ENCODE results near the gene CATSPER3.
A peak's percentile ranks its signal among the peaks of the same experiment; 100 is the strongest.

Gene CATSPER3

DNA sequence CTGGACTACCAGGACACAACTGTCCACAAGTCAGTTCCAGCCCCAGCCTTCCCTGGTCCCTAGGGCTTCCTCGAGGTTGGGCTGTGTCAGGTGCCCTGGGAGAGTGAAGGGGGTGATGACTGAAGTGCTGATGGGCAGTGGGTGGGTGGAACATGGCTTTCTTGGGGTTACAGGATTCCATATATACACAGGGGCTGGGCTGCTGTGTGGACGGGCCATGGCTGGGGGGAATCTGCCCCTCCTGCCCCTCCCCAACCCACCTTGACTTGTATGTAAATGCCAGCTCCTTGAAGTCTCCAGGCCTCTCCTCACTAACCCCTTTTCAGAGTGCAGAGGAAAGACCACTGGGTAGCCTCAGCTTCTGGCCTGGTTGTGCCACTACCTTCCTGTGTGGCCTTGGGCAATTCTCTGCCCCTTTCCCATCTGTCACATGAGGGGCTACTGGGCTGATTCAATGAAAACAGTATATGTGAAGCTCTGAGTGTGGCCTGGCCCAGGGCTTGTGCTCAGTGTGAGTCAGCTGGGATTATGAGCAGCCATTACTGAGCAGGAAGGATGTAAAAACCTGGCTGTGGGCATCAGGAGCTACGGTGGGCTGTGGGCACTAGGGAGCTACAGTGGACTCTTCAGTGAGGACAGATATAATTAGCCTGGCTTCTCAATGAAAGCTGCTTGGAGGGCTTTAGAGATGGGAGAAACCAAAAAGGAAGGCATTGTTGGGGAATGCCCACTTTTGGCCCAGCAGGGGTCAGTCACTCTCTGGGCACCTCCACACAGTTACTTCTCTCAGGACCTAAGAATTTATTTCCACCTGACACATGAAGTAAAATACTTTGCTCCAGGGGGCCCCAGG, 43.0 kb downstream of the CATSPER3 start:
- DNase-seq (ENCODE audit: low spot score) = peak; percentile 8

DNA sequence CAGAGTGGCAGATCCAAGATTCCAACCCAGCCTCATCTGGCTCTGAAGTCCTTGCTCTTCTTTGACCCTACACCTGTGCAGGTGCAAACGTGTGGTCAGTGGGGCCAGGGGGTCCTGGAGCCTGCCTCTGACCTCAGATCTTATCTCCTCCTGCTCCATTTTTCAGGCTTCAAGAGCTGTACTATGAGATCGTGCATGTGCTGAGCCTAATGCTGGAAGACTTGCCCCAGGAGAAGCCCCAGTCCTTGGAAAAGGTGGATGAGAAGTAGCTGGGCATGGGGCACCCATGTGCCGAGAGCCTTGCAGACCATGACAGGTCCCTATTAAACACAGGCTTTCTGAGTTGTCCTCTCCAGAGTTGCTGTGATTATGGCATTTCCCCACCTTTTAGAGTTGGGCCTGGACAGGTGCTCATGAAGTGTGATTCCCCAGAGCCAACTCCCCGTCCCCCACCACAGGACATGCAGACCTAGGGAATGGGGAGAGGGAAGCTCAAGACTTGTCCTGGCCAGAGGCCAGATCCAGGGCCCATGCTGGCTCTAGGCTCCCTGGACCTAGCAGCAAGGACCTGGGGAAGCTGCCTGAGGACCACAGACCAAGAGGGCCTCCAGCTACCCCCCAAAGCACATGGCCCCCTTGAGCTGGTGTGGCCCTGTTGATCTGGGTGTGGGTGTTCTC, 43.8 kb downstream of the CATSPER3 start:
- no peak for DNase-seq (ENCODE audit: low spot score)

DNA sequence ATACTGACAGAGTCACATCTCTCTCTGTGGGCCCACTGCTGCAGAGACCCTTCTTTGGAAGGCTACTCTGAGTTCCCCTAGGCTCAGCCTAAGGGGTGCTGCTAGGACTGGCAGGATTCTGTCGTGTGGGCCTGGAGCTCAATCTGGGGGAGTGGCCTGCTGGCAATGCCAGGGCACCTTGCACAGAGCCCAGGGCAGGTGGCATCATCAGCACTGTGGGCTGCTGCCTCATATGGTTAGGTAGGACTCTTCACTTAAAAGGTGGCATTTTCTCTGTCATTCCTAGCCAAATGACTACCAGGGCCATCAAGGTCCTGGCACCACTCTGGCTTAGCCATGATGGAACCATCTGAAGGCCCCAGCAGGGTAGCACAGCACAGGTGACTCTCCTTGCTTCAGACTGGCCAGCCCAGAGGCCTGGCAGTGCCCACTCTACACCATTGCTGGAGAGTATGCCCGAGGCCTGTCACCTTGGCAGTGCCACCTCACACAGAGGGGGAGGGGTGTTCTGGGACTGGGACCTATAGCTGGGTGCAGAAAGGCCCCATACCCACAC, 44.4 kb downstream of the CATSPER3 start:
- no peak for DNase-seq (ENCODE audit: low spot score)

DNA sequence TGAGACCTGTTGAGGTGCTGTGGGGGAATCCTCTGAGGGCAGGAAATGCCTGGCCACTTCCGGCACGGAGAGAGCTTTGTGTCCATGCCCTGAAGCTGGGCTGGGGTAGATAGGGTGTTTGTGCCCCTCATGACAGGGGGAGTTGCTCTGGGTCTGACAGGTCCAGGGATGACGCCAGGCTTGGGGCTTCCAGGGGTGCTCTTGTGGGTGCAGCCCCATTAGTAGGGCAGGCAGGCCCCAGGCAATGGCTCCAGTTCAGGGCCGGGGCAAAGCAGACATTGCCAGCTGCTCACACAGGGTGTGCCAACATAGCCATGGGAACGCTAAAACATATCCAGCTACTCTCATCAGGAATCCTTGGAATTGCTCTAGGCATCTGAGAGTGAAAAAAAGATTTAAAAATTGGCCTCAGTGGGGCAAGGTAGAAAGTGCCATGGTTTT, 45.3 kb downstream of the CATSPER3 start:
- DNase-seq (ENCODE audit: low spot score) = no peak

DNA sequence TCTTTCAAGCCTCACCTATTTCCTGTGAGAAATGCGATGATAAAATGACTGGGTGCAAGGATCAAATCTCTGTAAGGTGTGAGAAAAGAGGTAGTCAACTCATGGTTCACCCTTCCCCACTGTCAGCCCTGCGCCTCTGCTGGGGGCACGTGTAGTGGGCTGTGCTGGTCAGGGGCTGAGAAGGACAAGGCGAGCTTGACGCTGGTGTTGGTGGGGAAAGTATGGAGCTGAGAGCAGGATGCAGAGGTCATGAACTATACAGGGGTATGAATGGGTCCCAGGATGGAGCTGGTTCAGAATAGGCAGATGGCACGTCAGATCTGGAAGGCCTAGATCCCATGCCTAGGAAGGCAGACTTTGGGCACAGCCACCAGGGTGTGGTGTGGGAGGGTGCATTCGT, 45.7 kb downstream of the CATSPER3 start:
- no peak for DNase-seq (ENCODE audit: low spot score)

DNA sequence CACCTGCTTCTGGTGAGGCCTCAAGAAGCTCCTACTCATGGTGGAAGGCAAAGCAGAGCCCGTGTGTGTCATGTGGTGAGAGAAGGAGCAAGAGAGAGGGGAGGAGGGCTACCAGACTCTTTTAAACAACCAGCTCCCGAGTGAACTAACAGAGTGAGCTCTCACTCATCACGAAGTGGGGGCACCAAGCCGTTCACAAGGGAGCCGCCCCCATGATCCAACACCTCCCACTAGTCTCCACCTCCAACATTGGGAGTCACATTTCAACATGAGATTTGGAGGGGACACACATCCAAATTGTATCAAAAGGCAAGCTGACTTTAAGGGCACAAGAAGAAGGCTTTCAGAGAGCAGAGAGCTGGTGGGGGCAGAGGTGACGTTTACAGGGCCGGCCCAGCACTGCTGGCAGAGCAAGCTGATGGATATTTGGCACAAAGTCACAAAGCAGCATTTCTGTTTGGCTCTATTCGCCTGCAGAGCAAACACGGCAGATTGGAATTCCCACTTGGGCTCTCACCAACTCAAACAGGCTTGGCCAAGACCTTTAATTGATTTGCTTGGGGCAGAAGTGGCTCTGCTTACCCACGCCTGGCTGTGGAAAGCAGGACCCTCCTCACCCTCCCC, 46.4 kb downstream of the CATSPER3 start:
- no peak for DNase-seq (ENCODE audit: low spot score)

DNA sequence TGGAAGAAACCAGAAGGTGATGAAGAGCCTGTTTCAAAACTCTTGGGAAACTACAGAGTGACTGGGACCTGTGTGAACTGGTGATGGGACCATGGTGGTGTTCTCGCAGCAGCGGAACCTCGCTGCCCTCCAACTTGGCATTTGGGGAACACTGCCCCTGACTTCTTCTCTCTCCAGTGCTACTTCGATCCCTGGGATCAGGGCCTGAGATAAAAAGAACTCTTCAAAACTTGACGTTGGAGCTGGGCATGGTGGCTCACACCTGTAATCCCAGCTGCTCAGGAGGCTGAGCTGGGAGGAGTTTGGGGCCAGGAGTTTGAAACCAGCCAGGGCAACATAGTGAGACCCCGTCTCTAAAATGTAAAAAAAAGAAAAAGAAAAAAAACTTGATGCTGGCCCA, 48.2 kb downstream of the CATSPER3 start:
- no peak for DNase-seq (ENCODE audit: low spot score)

DNA sequence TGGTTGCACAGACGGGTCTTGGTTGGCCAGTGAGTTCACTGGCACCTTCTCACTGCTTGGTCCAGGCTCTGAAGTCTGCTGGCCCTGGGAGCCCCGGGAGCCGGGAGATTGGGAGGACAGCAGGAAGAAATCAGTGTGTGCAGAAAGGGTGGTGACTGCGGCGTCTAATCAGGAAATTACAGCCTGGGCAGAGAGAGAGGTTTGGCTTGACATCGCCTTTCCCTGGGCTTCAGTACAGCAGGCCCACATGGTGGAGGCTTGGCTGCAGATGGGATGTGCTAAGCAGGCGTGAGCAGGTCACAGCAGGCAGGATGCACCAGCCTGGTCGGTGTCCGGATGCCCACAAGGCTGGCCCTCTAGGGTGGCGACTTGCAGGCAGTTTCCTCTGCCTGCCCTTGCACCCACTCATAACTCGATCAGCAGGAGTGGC, 49.2 kb downstream of the CATSPER3 start:
- no peak for DNase-seq (ENCODE audit: low spot score)

DNA sequence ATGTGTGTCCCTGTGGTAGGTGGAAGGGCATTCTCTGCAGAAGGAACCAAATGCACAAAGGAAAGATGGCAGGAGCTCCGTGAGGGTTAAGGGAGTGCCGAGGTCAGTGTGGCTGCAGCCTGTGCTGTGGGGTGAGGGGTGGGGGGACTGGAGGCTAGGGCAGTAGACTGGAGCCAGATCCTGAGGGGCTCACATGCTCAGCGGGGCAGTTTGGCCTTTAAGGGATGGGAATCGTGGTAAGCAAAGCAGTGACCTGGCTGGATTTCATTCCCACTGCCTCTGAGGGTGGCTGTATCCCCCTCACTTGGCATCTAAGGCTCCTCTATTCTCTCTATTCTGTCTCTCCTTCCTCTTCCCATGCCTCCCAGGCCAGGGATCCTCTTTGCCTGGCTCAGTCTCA, 50.8 kb downstream of the CATSPER3 start:
- no peak for DNase-seq (ENCODE audit: low spot score)

DNA sequence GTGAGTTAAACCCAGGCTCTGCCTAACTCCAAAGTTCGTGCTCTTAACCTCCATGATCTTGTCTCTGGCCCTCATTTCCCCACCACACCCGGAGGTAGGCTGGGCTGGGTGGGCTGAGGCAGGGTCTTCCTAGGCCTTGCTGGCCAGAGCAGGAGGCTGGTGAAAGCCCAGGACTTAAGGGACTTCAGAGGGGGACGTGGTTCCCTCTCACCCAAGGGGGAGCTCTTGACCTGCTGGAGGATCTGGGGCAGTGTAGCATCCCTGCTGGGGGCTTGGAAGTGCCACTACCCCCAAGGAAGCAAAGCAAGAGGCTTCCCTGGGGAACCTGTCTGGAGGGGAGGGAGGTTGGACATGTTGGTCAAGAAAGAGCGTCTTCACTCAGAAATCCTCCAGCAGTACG, 51.6 kb downstream of the CATSPER3 start:
- DNase-seq (ENCODE audit: low spot score) = no peak

DNA sequence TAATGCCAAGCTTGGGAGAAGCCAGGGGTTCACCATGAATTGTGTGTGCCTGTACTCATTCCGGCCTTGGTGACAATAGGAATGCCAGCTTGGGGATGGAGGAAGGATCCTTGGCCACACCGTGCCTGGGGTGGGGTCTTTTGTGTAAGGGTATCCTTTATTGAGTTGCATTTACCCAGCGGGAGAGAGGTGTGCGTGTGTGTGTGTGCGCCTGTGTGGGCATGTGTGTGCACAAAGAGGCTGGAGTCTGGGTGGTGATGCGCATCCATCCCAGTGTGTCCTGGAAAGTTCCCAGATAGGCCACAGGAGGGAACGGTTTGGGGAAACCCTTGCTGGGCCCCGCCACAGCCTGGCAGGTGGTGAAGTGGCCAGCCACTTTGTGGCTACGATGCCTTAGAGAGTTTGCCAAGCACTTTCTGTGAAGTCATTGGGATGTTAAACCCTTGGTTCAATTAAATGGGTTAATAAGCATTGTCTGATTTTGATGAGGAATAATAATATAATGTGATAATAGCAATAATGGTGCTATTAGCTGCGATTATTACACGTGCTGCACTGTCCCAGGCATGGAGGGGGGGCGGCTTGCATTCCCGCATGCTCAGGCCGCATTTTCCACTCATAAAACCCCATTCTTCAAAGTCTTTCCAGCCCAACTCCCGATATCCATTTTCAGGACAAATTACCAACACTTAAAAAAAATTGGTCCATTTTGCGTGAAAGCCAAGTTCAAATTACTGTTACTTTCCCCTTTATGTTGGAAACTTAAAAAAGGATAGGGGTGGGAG, 52.6 kb downstream of the CATSPER3 start:
- no peak for DNase-seq (ENCODE audit: low spot score)

DNA sequence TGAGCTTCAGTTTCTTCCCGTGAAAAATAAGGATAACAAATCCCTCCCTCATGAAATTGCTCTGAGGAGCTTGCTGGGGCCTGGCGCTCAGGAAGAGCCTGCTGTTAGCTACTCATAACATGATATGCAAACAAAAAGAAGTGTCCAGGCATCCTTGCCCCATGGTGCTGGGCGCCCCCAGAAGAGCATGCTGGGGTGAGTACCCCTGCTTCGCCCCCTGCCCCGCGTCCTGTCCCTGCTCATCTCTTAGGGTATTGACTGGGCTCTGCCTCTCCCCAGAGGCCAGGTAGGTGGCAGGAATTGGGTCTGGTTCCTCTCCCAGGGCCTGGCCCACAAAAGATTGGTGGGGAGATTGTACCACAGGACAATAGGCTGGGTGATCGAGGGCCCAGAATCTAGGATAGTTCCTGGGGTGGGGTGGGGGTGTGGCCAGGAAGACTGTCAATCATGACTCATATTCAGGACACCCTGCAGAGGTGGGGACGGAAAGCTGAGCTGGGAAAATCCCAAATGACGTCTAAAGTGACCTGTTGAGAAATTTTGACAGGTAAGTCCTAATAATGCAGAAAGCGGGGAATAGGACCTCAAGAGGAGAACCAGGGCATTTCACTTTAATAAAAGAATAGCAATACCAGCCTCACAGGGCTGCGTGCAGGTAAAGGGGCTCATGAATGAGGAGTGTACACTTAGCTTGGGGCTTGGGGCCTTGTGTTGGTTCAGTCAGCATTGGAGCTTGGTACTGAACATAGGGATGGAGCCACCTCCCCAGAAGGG, 57.4 kb downstream of the CATSPER3 start:
- no peak for DNase-seq (ENCODE audit: low spot score)

DNA sequence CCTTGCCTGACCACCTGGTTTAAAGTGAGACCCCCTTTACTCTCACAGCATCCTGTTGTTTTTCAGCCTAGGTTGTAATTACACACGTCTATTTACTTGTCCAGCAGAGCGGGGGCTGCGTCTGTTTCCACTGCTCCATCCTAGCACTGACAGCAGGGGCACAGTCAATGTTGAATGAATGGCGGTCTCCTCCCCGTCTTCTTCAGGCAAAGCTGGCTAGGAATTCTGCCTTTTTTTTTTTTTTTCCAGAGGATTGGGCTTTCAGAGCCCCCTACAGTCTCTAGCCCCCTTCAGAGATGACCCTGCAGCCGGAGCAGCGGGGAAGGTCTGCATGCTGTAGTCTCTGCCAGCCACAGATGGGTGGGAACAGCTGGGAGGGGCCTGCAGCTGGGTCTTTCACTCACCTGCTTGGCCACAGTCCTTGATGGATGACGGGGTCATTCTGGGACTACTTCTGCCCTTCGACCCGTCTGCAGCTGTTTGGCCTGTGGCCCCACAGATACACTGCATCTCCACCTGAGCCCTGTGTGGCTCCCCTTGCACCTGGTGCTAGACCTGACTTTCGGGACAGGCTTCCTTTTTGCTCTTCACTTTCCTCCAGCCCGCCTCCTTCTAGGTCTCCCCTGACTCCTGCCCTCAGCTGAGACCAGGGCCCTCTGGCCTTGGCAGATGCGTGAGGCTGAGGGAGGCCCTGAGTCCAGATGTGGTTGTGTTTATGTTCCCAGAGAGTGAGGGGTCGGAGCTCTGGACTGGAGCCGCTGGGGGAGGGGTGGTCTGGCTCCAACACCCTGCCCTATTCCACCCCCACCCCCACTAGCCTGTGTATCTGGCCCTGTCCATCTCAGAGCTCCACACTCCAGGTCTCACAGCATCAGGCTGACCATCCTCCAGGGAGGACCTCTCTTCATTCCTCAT, 58.3 kb downstream of the CATSPER3 start:
- no peak for DNase-seq (ENCODE audit: low spot score)

DNA sequence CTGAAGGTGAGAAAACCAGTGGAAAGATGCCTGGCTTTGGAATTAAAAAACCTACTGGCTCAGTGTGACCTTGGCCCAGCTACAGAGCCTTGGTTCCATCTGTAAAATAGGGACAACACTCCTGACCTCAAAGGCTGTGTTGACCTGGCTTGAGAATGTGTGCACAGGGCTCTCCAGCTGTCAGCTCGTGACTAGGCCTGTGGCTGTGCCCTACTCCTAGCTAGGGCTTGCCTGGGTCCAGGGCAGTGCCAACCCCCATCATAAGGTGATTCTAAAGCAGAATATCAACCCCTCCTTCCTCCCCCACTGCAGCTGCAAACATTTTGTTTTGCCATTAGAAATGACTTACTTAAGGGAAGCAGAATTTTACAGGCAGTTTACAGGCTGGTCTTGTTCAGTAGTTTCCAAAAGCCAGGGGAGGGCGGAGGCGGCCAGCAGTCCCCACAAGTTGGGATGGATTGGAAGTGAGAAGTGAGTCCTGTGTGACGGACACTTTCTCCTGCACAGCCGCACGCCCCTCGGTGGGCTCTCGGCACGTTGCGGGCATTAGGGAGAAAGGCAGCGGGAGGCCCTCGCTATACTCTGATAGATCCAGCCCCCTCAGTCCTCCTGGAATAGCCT, 59.0 kb downstream of the CATSPER3 start:
- DNase-seq (ENCODE audit: low spot score) = no peak

DNA sequence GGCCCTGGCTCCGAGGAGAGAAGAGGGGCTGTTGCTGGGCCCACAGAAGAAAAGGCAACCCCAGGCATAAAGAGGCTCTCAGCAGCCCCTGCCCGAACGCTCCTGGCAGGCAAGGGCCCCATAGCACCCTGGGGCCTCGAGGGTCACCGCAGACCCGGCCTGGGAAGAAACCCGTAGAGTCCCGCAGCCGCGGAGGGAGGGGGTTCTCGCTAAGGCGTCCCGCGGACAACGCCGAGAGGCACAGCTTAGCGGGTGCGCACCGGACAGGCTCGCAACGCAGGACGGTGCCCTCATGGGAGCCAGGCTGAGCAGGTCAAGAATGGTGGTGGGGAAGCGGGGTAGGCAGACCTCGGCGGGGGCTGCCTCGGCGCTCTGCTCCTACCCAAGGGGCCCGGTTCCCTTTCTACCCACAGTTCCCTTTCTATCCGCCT, 59.6 kb downstream of the CATSPER3 start:
- DNase-seq (ENCODE audit: low spot score) = no peak

DNA sequence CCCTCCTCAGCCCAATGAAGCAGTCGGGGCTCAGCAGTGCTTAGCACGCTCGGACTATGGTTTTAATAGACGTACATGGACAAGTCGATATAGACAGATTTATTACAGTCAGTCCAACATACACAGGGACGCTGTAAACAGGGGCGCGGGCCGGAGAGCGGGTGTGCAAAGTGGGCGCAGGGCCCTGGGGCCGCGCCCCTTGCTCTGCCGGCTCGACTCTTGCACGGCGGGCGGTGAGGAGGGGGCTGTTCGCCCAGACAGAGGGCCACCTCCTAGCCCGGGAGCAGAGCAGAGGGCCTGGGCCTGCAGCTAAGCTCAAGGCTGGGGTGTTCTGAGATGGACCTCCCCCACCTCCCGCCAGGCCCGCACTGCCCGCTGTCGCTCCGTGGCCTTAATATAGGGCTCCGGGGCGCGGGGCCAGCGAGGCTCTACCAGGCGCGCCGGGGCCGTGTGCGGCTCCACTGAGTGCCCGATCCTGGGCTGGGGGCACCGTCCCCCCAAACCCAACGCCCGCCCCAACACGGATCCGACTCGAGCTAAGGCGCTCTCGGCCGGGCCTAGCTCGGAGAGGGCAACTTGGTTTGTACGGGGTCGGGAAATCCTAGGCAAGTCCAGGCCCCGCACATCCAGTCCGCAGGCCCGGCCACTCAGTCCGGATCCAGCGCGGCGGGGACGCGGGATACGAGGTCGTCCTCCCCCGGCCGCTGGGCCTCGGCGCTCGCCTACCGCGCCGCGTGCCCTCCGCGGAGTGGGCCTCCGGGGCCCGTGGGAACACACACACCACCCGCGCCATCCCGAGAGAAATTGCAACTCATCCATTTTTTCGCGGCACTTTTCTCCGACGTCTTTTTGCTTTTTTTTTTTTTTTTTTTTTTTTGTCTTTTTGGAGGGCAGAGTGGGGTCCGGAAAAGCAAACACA, 60.2 kb downstream of the CATSPER3 start:
- DNase-seq (ENCODE audit: low spot score) = no peak

DNA sequence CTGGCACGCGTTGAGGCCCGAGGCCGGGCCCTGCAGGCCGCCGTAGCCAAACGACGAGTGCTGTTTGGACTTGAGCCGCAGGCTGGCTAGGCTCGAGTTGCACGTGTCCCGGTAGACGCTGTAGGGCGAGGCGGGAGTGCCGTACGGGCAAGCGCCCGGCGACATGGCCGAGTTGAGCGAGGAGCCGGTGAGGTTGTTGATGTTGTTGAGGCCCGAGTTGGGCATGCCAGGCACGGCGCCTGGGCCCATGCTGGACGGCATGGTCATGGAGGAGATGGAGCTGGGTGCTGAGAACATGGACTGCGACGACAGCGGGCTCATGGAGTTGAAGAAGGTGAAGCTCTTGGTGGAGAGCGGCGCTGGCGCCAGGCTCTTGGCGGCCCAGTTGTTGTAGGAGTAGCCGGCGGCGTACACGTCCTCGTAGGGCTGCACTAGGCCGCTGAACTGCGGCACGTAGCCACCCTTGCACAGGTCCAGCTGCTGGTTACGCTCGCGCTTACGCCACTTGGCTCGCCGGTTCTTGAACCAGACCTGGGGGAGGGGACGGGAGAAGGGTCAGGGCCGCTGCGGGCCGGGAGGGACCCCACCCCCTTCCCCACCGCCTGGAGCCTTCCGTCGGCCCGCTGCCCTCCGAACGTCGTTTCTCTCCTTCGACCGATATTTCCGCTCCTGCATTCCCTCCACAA, 61.2 kb downstream of the CATSPER3 start:
- peak; percentile 70 for DNase-seq (ENCODE audit: low spot score)

Data from iPS-NIHi11 (cell line).